ENCODE measurements around the gene GRAMD4.
"Not testable (repeated sequence)": the region's sequence is repeated elsewhere in the genome, so short reads cannot be mapped to it uniquely, and the experiment has no call there.

The GRAMD4 gene

DNA sequence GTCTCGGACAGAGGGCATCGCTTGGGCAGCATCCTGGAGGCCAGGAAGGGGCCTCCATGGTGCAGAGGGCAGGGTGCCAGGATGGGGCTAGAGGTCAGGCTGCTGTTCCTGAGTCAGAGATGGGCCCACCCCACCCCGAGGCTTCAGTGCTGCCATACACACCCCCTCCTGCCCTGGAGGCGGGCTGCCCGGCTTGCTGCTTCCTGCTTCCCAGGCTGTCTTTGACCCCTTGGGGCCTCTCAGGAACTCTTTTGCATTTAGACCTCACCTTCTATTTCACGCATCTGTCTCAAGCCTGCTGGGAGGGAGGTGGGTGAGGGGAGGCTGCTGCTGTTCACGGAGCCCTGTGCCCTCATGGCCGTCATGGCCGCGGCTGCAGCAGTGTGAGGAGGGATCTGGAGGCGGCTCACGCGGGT is 6.6 kb upstream of the GRAMD4 start:
- Mint-ChIP-seq H3K9me3 (no peaks in the 10 kb centered on the region), H3K36me3 (no peaks in the 10 kb centered on the region), H3K4me1 (peaks cover 36 to 38% of the 10 kb centered on the region in 2 donors), H3K4me3 (peak overlapping the region; percentile 77 to 86), H3K27me3 (no peaks in the 10 kb centered on the region), H3K27ac (peak overlapping the region; percentile 86)
- no peak for DNase-seq
- ATAC-seq (replicated peaks), result peak; percentile 28 to 31

GRCh38 chr22:46614025-46614931 is 5.9 kb upstream of the GRAMD4 start:
- DNase-seq, result no peak
- Mint-ChIP-seq H3K36me3 (no peaks in the 10 kb centered on the region), H3K27ac (peak overlapping the region; percentile 85), H3K4me1 (peaks cover 43 to 44% of the 10 kb centered on the region in 2 donors), H3K4me3 (peak overlapping the region; percentile 77 to 86), H3K9me3 (no peaks in the 10 kb centered on the region), H3K27me3 (no peaks in the 10 kb centered on the region)
- peak; percentile 69 to 71 for ATAC-seq (replicated peaks)

GRCh38 chr22:46617207-46617985 is 2.8 kb upstream of the GRAMD4 start:
- DNase-seq (no peak), ATAC-seq (replicated peaks) (no peak)
- Mint-ChIP-seq H3K27me3 (no peaks in the 10 kb centered on the region), H3K4me1 (peaks cover 55 to 64% of the 10 kb centered on the region in 2 donors), H3K9me3 (no peaks in the 10 kb centered on the region), H3K36me3 (peaks cover 6 to 8% of the 10 kb centered on the region in 2 donors), H3K4me3 (no peak overlapping the region), H3K27ac (no peak overlapping the region)

DNA sequence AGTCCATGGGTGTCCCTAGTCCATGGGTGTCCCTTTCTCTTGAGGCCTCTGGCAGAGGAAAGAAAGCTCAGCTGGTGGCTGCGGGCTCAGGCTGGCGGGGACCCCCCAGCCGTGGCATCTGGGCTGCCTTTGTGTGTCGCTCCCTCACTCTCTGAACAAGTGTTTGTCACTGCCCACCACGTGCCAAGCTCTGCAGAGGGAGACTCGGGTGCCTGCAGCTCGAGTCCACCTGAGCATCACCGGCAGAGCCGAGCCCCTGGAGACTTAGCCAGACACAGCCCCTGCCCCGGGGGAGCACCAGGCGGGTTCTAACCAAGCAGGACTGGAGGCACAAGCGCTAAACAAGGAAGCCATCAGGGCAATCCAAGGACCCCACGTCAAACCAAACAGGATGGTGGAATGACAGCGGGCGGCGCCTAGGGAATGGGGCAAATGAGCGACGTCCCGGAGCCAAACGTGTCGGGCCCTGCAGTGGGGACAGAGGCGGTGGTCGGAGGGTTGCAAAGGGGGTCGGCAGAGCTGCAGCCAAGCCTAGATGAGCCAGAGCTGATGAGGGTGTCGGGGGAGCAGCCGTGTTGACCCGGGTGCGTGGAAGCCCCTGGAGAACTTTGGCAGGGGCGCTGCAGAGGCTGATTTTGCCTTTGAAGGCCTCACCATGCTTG is 2.1 kb upstream of the GRAMD4 start:
- H3K4me3 Mint-ChIP-seq, result no peak overlapping the region
- H3K27ac Mint-ChIP-seq, result peak overlapping the region; percentile 38
- peaks cover 6 to 9% of the 10 kb centered on the region in 2 donors for H3K36me3 Mint-ChIP-seq
- H3K9me3 Mint-ChIP-seq, result no peaks in the 10 kb centered on the region
- ATAC-seq (replicated peaks) (no peak), DNase-seq (no peak)
- peaks cover 50 to 64% of the 10 kb centered on the region in 2 donors for H3K4me1 Mint-ChIP-seq
- no peaks in the 10 kb centered on the region for H3K27me3 Mint-ChIP-seq

DNA sequence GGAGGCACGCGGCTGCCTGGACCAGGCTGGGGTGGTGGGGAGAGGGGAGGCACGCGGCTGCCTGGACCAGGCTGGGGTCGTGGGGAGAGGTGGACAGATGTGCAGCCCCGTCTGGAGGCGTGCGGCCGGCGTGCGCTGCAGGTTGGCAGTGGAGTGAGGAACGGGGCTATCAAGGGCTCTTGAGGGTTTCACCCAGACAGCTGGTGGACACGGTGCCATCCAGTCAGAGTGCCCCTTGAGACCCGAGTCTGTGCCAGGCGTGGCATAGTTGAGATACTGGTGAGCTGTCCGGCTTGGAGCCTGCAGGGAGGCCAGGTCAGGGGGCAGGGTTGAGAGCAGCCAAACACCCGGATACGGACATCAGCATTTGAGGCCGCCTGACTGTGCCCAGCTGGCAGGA is 1.5 kb upstream of the GRAMD4 start:
- Mint-ChIP-seq H3K9me3 (no peaks in the 10 kb centered on the region), H3K27ac (peak overlapping the region; percentile 38)
- no peak for DNase-seq

DNA sequence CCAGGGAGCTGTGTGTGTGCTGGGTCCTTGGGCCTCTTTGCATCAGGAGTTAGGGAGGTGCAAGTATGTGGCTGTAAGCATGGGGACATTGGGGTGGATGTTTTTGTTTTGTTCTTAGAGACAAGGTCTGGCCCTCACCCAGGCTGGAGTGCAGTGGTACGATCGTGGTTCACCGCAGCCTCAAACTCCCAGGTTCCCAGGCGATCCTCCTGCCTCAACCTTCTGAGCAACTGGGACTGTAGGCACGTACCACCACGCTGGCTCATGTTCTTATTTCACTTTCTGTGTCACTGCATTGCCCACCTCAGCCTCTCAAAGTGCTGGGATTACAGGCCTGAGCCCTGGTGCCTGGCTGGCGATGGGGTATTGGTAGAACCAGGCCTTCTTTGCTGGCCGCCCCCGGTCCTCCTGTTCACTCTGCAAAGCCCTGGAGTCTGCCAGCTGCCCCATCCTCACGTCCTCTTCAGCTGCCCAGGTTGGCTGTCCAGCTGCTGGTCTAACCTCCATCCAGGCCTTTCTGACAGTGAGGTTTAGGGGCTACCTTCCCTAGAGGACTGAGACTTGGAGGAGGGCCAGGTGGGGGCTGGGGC is 851 bp upstream of the GRAMD4 start:
- ATAC-seq (replicated peaks) (no peak), DNase-seq (no peak)
- no peaks in the 10 kb centered on the region for H3K9me3 Mint-ChIP-seq
- no peaks in the 10 kb centered on the region for H3K27me3 Mint-ChIP-seq
- no peak overlapping the region for H3K27ac Mint-ChIP-seq
- no peak overlapping the region for H3K4me3 Mint-ChIP-seq
- peaks cover 47 to 64% of the 10 kb centered on the region in 2 donors for H3K4me1 Mint-ChIP-seq
- H3K36me3 Mint-ChIP-seq, result peaks cover 8 to 9% of the 10 kb centered on the region in 2 donors

More for the DNA sequence above, 1.5 kb upstream of the GRAMD4 start:
- Mint-ChIP-seq H3K4me3 (no peak overlapping the region), H3K27me3 (no peaks in the 10 kb centered on the region), H3K4me1 (peaks cover 48 to 64% of the 10 kb centered on the region in 2 donors), H3K36me3 (peaks cover 6 to 9% of the 10 kb centered on the region in 2 donors)
- ATAC-seq (replicated peaks), result no peak

GRCh38 chr22:46620588-46621242 is 529 bp downstream of the GRAMD4 start:
- no peaks in the 10 kb centered on the region for H3K27me3 Mint-ChIP-seq
- no peak overlapping the region for H3K27ac Mint-ChIP-seq
- no peak overlapping the region for H3K4me3 Mint-ChIP-seq
- DNase-seq, result no peak
- H3K4me1 Mint-ChIP-seq, result peaks cover 49 to 65% of the 10 kb centered on the region in 2 donors
- ATAC-seq (replicated peaks), result no peak
- no peaks in the 10 kb centered on the region for H3K9me3 Mint-ChIP-seq
- peaks cover 9 to 10% of the 10 kb centered on the region in 2 donors for H3K36me3 Mint-ChIP-seq

DNA sequence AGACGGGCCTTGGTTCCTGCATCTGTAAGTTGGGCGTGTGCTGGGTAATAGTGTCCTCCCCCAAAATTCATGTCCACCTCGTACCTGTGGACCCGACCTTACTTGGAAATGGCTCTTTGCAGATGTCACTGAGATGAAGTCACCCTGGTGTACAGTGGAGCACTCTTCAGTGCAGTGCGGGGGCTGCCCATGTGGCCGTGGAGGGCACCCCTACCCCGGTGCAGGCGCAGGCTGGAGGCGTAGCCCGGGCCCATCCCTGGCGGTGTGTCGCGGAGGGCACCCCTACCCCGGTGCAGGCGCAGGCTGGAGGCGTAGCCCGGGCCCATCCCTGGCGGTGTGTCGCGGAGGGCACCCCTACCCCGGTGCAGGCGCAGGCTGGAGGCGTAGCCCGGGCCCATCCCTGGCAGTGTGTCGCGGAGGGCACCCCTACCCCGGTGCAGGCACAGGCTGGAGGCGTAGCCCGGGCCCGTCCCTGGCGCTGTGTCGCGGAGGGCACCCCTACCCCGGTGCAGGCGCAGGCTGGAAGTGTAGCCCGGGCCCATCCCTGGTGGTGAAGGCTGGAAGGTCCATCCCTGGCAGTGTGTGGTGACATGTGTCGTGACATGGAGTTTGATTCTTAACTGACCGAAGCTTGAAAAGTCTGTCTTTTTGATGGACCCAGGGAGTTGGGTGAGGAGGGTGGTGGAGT is 1.2 kb downstream of the GRAMD4 start:
- peak overlapping the region; percentile 89 for H3K27ac Mint-ChIP-seq
- H3K4me1 Mint-ChIP-seq, result peaks cover 49 to 65% of the 10 kb centered on the region in 2 donors
- not testable (repeated sequence) for H3K9me3 Mint-ChIP-seq; DNase-seq; H3K27me3 Mint-ChIP-seq; ATAC-seq (replicated peaks)
- peaks cover 12 to 14% of the 10 kb centered on the region in 2 donors for H3K36me3 Mint-ChIP-seq
- peak overlapping the region; percentile 48 to 73 for H3K4me3 Mint-ChIP-seq

- peak overlapping the region; percentile 48 to 73 for H3K4me3 Mint-ChIP-seq
- H3K36me3 Mint-ChIP-seq, result peaks cover 13 to 16% of the 10 kb centered on the region in 2 donors
- no peak for ATAC-seq (replicated peaks)
- H3K4me1 Mint-ChIP-seq, result peaks cover 49 to 65% of the 10 kb centered on the region in 2 donors
- H3K9me3 Mint-ChIP-seq, result no peaks in the 10 kb centered on the region
- peak overlapping the region; percentile 89 for H3K27ac Mint-ChIP-seq
- no peaks in the 10 kb centered on the region for H3K27me3 Mint-ChIP-seq
- DNase-seq, result no peak
These were observed 1.9 kb downstream of the GRAMD4 start for GRCh38 chr22:46622081-46622521.

DNA sequence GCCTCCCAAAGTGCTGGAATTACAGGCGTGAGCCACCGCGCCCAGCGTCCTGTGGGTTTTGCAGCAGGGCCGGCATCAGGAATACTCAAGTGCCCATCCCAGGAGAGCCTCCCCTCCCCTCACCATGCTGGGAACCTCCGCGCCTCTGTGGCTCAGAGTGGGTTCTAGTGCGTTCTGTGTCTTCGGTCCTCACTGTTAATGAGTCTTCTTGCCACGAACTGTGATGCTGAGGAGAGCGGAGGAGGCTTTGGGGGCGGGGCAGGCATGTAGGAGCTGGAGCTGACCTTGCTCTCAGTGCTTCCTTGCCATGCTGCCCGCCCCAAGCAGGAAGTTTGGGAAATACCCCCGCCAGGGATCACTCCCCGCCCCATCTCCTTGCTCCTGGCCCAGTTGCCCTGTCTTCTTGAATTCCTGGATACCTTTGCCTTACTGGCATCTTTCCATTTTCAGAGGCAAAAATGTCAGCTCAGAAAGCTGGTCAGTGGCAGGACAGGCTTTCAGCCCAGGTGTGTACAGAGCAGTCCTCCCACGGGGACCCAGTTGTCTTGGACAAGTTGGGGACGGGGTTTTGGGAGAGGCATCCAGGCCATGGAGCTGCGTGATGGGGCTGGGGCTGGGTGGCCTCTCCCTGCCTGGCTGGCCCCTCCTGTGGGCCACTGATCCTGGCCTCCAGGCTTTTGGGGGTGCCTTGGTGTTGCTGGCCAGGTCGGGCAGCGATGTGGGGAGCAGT is 5.1 kb downstream of the GRAMD4 start:
- Mint-ChIP-seq H3K4me1 (peaks cover 31 to 40% of the 10 kb centered on the region in 2 donors), H3K27ac (peak overlapping the region; percentile 53), H3K27me3 (no peaks in the 10 kb centered on the region), H3K36me3 (peaks cover 16 to 30% of the 10 kb centered on the region in 2 donors), H3K9me3 (no peaks in the 10 kb centered on the region), H3K4me3 (no peak overlapping the region)
- DNase-seq (no peak), ATAC-seq (replicated peaks) (no peak)

DNA sequence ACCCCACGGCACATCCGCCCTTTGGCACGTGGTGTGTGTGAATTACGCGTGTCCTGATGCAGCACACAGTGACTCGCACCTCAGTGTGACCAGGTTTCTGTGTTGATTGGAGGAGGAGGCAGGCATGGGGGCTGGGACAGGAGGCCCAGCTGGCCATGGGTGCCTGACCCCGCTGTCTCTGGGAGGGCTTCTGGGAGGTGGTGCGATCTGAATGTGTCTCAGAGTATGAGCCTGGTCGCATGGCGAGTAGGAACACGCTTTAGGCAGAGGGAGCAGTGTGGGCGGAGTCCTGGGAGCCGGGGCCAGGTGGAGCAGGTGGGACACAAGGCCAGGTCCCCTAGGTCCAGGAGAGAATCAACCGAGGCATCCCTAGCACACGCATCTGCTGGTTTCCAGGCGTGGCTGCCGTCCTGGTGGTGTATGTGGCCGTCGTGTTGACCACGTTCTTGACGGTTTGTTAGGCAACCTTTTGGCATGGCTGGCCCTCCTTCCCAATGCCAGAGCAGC is 5.7 kb downstream of the GRAMD4 start:
- peaks cover 29 to 39% of the 10 kb centered on the region in 2 donors for H3K4me1 Mint-ChIP-seq
- H3K4me3 Mint-ChIP-seq, result no peak overlapping the region
- DNase-seq (no peak), ATAC-seq (replicated peaks) (no peak)
- H3K36me3 Mint-ChIP-seq, result peaks cover 17 to 32% of the 10 kb centered on the region in 2 donors
- no peaks in the 10 kb centered on the region for H3K9me3 Mint-ChIP-seq
- H3K27ac Mint-ChIP-seq, result peak overlapping the region; percentile 53
- H3K27me3 Mint-ChIP-seq, result no peaks in the 10 kb centered on the region

- Mint-ChIP-seq H3K9me3 (no peaks in the 10 kb centered on the region), H3K27ac (no peak overlapping the region), H3K27me3 (no peaks in the 10 kb centered on the region), H3K4me3 (no peak overlapping the region), H3K36me3 (peaks cover 18 to 34% of the 10 kb centered on the region in 2 donors), H3K4me1 (peaks cover 28 to 41% of the 10 kb centered on the region in 2 donors)
- no peak for DNase-seq
- ATAC-seq (replicated peaks), result no peak
These were observed 6.2 kb downstream of the GRAMD4 start for GRCh38 chr22:46626356-46626755.
